Measurements from ENCODE around the gene INTS7. TPM values are rescaled to one million over a fixed set of nuclear protein-coding genes. Genes with fewer than 3 reads are reported as not detected.

The INTS7 gene
- total RNA-seq, 1 donor from 2014 or later: 13.3 TPM

- no peak for DNase-seq
Measured at GRCh38 chr1:211901945-211902344, 133.4 kb downstream of the INTS7 start.

DNA sequence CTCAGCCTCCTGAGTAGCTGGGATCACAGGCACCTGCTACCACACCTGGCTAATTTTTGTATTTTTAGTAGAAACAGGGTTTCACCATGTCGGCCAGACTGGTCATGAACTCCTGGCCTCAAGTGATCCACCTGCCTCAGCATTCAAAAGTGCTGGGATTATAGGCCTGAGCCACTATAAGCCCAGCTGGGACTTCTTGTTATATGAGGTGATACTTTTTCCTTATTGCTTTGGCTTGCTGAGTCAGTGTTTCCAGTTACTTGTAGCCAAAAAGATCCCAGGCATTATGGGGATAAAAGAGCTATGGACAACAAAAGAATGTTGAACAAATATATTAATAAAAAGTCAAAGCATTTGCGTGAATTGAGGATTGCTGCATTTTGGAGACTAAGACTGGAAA is 134.9 kb downstream of the INTS7 start:
- no peak for DNase-seq

DNA sequence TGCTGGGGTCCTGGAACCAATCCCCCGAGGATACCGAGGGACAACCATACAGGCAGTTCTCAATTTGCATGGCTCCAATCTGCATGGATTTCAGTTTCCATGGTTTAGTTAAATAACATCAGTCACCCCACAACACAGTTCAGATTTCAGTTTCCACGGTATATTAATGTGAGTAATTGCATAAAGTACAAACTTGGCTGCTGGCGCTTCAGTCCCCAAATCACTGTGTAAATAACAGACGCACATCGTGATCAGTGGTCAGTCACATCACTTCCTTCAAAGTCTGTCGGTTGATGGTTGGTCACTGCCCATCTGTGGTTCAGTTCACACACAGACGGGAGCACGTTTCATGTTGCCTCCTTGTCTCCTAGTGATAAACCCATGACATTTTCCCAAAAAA is 138.4 kb downstream of the INTS7 start:
- no peak for DNase-seq

DNA sequence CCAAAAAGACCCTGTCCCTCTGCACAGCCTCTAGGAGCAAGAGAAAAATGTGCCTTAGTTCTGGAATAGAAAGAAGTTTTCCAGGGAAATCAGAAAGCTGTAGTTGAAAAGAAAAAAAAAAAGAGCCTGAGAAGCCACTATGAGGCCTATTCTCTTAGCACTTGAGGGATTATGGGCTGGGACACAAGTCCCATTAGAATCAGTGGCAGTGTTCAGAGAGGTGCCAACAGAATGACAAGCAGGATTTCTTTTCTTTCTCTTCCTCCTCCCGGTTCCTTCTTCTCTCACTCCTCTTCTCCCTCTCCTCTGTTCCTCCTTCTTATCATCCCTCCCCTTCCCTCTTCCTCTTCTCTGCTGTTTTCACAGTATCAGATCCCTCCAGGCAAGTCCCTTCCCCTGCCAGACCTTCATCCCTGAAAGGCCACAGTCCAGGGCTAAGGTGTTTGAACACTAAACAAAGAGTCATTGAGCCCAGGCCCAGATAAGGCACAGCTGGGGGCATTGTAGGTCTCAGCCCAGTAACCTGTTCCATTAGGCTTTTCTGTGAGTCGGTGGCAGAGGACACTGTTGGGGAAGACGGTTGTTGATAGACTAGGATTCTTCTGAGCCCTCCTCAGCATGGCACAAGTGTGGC is 140.1 kb downstream of the INTS7 start:
- no peak for DNase-seq

DNA sequence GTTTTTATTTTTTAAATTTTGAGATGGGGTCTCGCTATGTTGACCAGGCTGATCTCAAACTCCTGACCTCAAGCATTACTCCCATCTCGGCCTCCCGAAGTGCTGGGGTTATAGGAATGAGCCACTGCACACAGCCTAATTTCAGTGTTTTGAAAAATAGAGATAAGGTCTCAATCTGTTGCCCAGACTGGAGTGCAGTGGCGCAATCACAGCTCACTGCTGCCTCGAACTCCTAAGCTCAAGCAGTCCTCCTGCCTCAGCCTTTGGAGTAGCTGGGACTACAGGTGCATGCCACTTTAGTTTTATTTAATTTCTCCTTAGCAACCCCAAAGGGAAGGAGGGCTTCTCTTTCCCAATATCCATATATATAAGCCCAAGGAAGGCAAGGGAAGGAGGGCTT is 141.0 kb downstream of the INTS7 start:
- DNase-seq: no peak

DNA sequence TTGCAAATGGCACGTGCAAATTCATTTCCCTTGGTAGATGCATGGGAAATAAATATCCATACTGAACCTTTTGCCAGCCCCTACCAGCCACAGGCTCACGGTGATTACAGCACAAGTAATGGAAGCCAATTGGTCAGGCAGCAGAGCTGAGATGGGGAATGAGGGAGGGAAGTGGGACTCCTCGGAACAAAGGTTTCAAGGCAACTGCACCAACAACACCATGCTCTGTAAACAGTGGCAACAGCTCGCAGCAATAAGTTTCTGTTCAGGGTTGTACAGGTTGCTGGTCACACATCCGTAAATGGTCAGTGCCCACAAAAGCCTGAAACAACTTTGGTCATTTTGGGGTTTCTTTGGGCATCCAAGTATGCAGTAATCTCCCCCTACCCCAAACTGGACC is 142.1 kb downstream of the INTS7 start:
- no peak for DNase-seq

DNA sequence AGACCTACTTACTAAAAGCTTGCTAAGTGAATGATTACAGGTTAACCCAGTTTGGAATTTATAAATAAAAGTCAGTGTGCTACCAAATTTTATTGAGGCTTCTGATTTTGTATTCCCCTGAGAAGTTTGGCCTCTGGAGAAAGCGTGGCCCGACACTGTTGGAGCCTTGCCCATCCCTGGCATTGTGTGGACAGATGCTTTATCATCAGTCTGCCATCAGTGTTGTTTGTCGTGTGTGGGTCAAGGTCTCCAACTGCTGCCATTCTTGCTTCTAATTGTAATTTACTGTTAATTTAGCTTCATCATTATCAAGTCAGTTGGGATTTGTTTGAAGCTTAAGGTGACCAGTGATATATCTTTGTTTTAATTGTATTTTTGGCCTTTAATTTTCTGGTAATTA is 142.8 kb downstream of the INTS7 start:
- DNase-seq: no peak

DNA sequence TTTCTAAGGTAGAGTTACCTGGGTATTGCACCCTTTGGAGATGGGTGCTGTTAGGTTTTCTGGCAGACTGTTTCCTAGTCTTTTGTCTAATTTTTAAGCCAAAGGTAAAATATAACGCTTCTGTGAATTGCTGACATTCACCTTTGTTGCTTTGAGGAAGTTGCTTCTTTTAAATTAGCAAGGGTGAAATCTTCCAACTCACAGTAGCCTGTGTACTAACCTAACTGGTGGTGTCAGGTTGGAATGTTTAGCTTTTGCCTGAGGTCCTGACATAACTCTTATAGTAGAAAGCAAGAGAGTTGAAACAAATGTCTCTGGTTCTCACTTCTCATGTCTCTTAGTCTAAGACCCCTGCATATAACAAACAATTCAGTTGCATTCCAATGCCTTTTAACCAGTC is 143.6 kb downstream of the INTS7 start:
- DNase-seq: no peak

Other genes with a start within 250 kb of the INTS7 start
- 65.4 and 76.6 TPM in 2 replicates for gene LPGAT1, start 204.8 kb downstream of the INTS7 start, total RNA-seq
- 12.6 and 20.2 TPM in 2 replicates for gene DTL, start 191 bp upstream of the INTS7 start, total RNA-seq
- gene PPP2R5A, start 249.9 kb upstream of the INTS7 start, total RNA-seq: 77.1 and 87.5 TPM in 2 replicates

All from dermis blood vessel endothelial cell (primary cell).